ENCODE data around the gene MZT2A.
"Not testable (repeated sequence)": the region's sequence is repeated elsewhere in the genome, so short reads cannot be mapped to it uniquely, and the experiment has no call there.

DNA sequence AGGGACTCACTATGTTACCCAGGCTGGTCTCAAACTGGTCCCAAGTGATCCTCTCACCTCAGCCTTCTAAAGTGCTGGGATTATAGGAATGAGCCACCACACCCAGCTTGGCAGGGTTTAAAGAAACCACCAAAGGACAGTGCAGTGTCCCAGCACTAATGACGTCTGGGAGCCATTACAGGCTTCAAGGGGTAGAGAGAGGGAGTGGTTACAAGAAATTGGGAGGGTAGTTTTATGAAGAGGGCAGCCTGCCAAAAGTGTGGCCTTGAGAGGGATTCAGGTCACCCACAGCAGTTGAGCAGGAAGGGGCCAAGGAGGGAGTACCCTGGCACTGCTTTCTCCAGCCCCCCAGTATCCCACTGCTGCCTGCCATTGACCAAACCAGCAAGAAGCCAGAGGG, 15.0 kb downstream of the MZT2A start:
- not testable (repeated sequence) for TF ChIP-seq POLR2AphosphoS5 (IDR thresholded peaks at IDR 0.05; ENCODE audit: insufficient read depth in 1 of 2, low read depth in 1 of 2); POLR2A (IDR thresholded peaks at IDR 0.05)
- TF ChIP-seq, protein P1, sequence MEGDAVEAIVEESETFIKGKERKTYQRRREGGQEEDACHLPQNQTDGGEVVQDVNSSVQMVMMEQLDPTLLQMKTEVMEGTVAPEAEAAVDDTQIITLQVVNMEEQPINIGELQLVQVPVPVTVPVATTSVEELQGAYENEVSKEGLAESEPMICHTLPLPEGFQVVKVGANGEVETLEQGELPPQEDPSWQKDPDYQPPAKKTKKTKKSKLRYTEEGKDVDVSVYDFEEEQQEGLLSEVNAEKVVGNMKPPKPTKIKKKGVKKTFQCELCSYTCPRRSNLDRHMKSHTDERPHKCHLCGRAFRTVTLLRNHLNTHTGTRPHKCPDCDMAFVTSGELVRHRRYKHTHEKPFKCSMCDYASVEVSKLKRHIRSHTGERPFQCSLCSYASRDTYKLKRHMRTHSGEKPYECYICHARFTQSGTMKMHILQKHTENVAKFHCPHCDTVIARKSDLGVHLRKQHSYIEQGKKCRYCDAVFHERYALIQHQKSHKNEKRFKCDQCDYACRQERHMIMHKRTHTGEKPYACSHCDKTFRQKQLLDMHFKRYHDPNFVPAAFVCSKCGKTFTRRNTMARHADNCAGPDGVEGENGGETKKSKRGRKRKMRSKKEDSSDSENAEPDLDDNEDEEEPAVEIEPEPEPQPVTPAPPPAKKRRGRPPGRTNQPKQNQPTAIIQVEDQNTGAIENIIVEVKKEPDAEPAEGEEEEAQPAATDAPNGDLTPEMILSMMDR (IDR thresholded peaks at IDR 0.05), result not testable (repeated sequence)
